HEK293 (cell line): ENCODE measurements around the gene CCR3.

Experiments
- CTCF ChIA-PET: fragments of 350-600 bp; formaldehyde crosslinking; extraction: SDS; loops from one replicate; lab custom pipeline; 2021; ENCODE audit warnings: antibody characterized with exemption; lab: Yijun Ruan, JAX
- POLR2A ChIA-PET: fragments of 300-600 bp; formaldehyde crosslinking; extraction: SDS; loops from one replicate; lab custom pipeline; 2020; ENCODE audit warnings: antibody characterized with exemption, inconsistent platforms; lab: Yijun Ruan, JAX
- H3K27ac ChIP-seq: fragments of 200-500 bp; sonication (Bioruptor generic); 2 replicates; pipeline ENCODE4 v1.5.1; 2014; ENCODE audit warnings: low read depth, low read length, control low read depth, inconsistent platforms; ENCODE audit errors: extremely low read depth
- H3K36me3 ChIP-seq, 2 experiments: fragments of 200-500 bp in 1 of 2; sonication (Bioruptor generic) in 1 of 2; 1 replicate in 1 of 2; 2 replicates in 1 of 2; pipeline ENCODE4 v1.5.1; 2014 to 2017; ENCODE audit warnings: inconsistent platforms in 2 of 2, low read length in 2 of 2; ENCODE audit not compliant: control insufficient read depth in 2 of 2, insufficient read depth in 1 of 2
- H3K4me1 ChIP-seq: fragments of 200-500 bp; sonication (Bioruptor generic); 2 replicates; pipeline ENCODE4 v1.5.1; 2014; ENCODE audit warnings: mild to moderate bottlenecking, low read length, inconsistent platforms; ENCODE audit not compliant: control insufficient read depth, insufficient read depth
- H3K4me3 ChIP-seq: 2 replicates; pipeline ENCODE4 v1.5.1; 2011; ENCODE audit warnings: low read depth, mild to moderate bottlenecking, control low read depth, low read length, moderate library complexity
- H3K9me3 ChIP-seq: fragments of 200-500 bp; sonication (Bioruptor generic); 2 replicates; pipeline ENCODE4 v1.5.1; 2014; ENCODE audit warnings: low read depth, low read length, inconsistent platforms; ENCODE audit not compliant: control insufficient read depth, insufficient read depth
- GLIS2 ChIP-seq: fragments of 450-650 bp; formaldehyde crosslinking; IDR thresholded peaks from 2 replicates; pipeline ENCODE4 v1.5.1; 2016; ENCODE audit warnings: missing biosample characterization, missing genetic modification characterization
- MYNN ChIP-seq: fragments of 450-650 bp; formaldehyde crosslinking; IDR thresholded peaks from 2 replicates; pipeline ENCODE4 v1.5.1; 2016; ENCODE audit warnings: missing biosample characterization, missing genetic modification characterization, borderline replicate concordance
- SCRT1 ChIP-seq: fragments of 450-650 bp; formaldehyde crosslinking; IDR thresholded peaks from 2 replicates; pipeline ENCODE4 v1.5.1; 2016; ENCODE audit warnings: missing biosample characterization, missing genetic modification characterization, borderline replicate concordance
- ZBTB48 ChIP-seq: fragments of 450-650 bp; formaldehyde crosslinking; IDR thresholded peaks from 2 replicates; pipeline ENCODE4 v1.5.1; 2016; ENCODE audit warnings: missing biosample characterization, missing genetic modification characterization
- ZBTB49 ChIP-seq: fragments of 450-650 bp; formaldehyde crosslinking; IDR thresholded peaks from 2 replicates; pipeline ENCODE4 v1.5.1; 2016; ENCODE audit warnings: missing biosample characterization, missing genetic modification characterization, low read depth
- ZBTB8A ChIP-seq: fragments of 450-650 bp; formaldehyde crosslinking; IDR thresholded peaks from 2 replicates; pipeline ENCODE4 v1.5.1; 2016; ENCODE audit warnings: missing biosample characterization, missing genetic modification characterization
- ZFP69B ChIP-seq: fragments of 450-650 bp; formaldehyde crosslinking; IDR thresholded peaks from 2 replicates; pipeline ENCODE4 v1.5.1; 2016; ENCODE audit warnings: missing biosample characterization, missing genetic modification characterization
- ZNF132 ChIP-seq: fragments of 450-650 bp; formaldehyde crosslinking; IDR thresholded peaks from 2 replicates; pipeline ENCODE4 v1.5.1; 2017; ENCODE audit warnings: missing biosample characterization, missing genetic modification characterization, borderline replicate concordance
- ZNF140 ChIP-seq: fragments of 450-650 bp; formaldehyde crosslinking; IDR thresholded peaks from 2 replicates; pipeline ENCODE4 v1.5.1; 2016; ENCODE audit warnings: missing biosample characterization, missing genetic modification characterization
- ZNF175 ChIP-seq: fragments of 450-650 bp; formaldehyde crosslinking; IDR thresholded peaks from 2 replicates; pipeline ENCODE4 v1.5.1; 2016; ENCODE audit warnings: missing biosample characterization, missing genetic modification characterization
- ZNF2 ChIP-seq: fragments of 450-650 bp; formaldehyde crosslinking; IDR thresholded peaks from 2 replicates; pipeline ENCODE4 v1.5.1; 2016; ENCODE audit warnings: missing biosample characterization, missing genetic modification characterization
- ZNF221 ChIP-seq: fragments of 450-650 bp; formaldehyde crosslinking; IDR thresholded peaks from 2 replicates; pipeline ENCODE4 v1.5.1; 2017; ENCODE audit warnings: missing biosample characterization, missing genetic modification characterization, borderline replicate concordance
- ZNF223 ChIP-seq: fragments of 450-650 bp; formaldehyde crosslinking; IDR thresholded peaks from 2 replicates; pipeline ENCODE4 v1.5.1; 2016; ENCODE audit warnings: missing biosample characterization, missing genetic modification characterization
- ZNF292 ChIP-seq: fragments of 450-650 bp; formaldehyde crosslinking; IDR thresholded peaks from 2 replicates; pipeline ENCODE4 v1.5.1; 2016; ENCODE audit warnings: low read depth, missing biosample characterization, missing genetic modification characterization, borderline replicate concordance
- ZNF433 ChIP-seq: fragments of 450-650 bp; formaldehyde crosslinking; IDR thresholded peaks from 2 replicates; pipeline ENCODE4 v1.5.1; 2016; ENCODE audit warnings: missing biosample characterization, missing genetic modification characterization, low read depth
- ZNF488 ChIP-seq: fragments of 450-650 bp; formaldehyde crosslinking; IDR thresholded peaks from 2 replicates; pipeline ENCODE4 v1.5.1; 2016; ENCODE audit warnings: missing biosample characterization, missing genetic modification characterization
- ZNF791 ChIP-seq: fragments of 450-650 bp; formaldehyde crosslinking; IDR thresholded peaks from 2 replicates; pipeline ENCODE4 v1.5.1; 2016; ENCODE audit warnings: missing biosample characterization, missing genetic modification characterization
- ZSCAN23 ChIP-seq: fragments of 450-650 bp; formaldehyde crosslinking; IDR thresholded peaks from 2 replicates; pipeline ENCODE4 v1.5.1; 2016; ENCODE audit warnings: missing biosample characterization, missing genetic modification characterization
- ZSCAN30 ChIP-seq: fragments of 450-650 bp; IDR thresholded peaks from 2 replicates; pipeline ENCODE4 v1.5.1; 2018; ENCODE audit warnings: missing biosample characterization, mild to moderate bottlenecking, missing genetic modification characterization, moderate library complexity
- TF ChIP-seq, protein P1 (sequence below): fragments of 450-650 bp; formaldehyde crosslinking; IDR thresholded peaks from 2 replicates; pipeline ENCODE4 v1.5.1; 2017; ENCODE audit warnings: missing biosample characterization, missing genetic modification characterization
- TF ChIP-seq, protein P2 (sequence below): fragments of 450-650 bp; IDR thresholded peaks from 2 replicates; pipeline ENCODE4 v1.5.1; 2018; ENCODE audit warnings: missing biosample characterization, missing genetic modification characterization
- TF ChIP-seq, protein P3 (sequence below): fragments of 450-650 bp; formaldehyde crosslinking; IDR thresholded peaks from 2 replicates; pipeline ENCODE4 v1.5.1; 2016; ENCODE audit warnings: missing biosample characterization, missing genetic modification characterization

The CCR3 gene

DNA sequence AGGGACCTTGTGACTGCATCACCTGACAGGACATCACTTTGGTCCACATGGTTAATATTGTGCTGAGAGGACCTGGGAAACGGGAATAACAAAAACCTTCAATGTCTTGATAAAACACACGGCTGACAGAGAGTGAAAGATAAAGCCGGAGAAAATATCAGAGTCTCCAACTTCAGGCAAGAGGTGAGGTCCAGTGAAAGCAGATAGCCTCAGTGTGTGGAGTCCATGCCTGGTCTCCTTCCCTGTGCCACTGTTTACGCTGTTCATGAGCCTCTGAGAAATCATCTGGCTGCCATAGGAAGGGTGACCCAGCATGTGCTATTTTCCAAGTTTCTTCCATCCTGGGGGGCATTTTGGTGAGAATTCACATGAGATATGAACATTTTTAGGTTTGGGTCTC is 39.8 kb downstream of the CCR3 start (continued):
- TF ChIP-seq, protein P1, sequence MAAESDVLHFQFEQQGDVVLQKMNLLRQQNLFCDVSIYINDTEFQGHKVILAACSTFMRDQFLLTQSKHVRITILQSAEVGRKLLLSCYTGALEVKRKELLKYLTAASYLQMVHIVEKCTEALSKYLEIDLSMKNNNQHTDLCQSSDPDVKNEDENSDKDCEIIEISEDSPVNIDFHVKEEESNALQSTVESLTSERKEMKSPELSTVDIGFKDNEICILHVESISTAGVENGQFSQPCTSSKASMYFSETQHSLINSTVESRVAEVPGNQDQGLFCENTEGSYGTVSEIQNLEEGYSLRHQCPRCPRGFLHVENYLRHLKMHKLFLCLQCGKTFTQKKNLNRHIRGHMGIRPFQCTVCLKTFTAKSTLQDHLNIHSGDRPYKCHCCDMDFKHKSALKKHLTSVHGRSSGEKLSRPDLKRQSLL (tag by site-specific recombination), result no peak
- TF ChIP-seq ZNF175 (no peak), ZNF791 (no peak), ZBTB8A (tag by site-specific recombination) (no peak)

- Histone ChIP-seq H3K4me1 (no peaks in the 10 kb centered on the region), H3K27ac (no peak overlapping the region), H3K4me3 (no peak overlapping the region), H3K36me3 (no peaks in the 10 kb centered on the region), H3K9me3 (no peaks in the 10 kb centered on the region)
- TF ChIP-seq, protein P2, sequence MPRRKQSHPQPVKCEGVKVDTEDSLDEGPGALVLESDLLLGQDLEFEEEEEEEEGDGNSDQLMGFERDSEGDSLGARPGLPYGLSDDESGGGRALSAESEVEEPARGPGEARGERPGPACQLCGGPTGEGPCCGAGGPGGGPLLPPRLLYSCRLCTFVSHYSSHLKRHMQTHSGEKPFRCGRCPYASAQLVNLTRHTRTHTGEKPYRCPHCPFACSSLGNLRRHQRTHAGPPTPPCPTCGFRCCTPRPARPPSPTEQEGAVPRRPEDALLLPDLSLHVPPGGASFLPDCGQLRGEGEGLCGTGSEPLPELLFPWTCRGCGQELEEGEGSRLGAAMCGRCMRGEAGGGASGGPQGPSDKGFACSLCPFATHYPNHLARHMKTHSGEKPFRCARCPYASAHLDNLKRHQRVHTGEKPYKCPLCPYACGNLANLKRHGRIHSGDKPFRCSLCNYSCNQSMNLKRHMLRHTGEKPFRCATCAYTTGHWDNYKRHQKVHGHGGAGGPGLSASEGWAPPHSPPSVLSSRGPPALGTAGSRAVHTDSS (tag by site-specific recombination), result no peak
- TF ChIP-seq SCRT1 (tag by site-specific recombination) (no peak), ZNF292 (tag by site-specific recombination) (no peak), ZBTB49 (no peak)
- CTCF ChIA-PET, result no interaction called here
- POLR2A ChIA-PET, result no interaction called here
Observed at GRCh38 chr3:46282696-46283095, 40.4 kb downstream of the CCR3 start.

- POLR2A ChIA-PET, result no interaction called here
- Histone ChIP-seq H3K36me3 (no peaks in the 10 kb centered on the region), H3K4me1 (no peaks in the 10 kb centered on the region), H3K4me3 (no peak overlapping the region), H3K9me3 (no peaks in the 10 kb centered on the region), H3K27ac (no peak overlapping the region)
- CTCF ChIA-PET, result no interaction called here
- no peak for TF ChIP-seq ZSCAN30 (tag by site-specific recombination)
- TF ChIP-seq ZBTB48 (tag by site-specific recombination), result no peak
- no peak for TF ChIP-seq MYNN (tag by site-specific recombination)
- no peak for TF ChIP-seq ZNF223 (tag by site-specific recombination)
- TF ChIP-seq ZNF791, result no peak
- TF ChIP-seq ZNF433 (tag by site-specific recombination), result no peak
- TF ChIP-seq ZSCAN23 (tag by site-specific recombination), result no peak
- no peak for TF ChIP-seq ZNF140 (tag by site-specific recombination)
- TF ChIP-seq, protein P3, sequence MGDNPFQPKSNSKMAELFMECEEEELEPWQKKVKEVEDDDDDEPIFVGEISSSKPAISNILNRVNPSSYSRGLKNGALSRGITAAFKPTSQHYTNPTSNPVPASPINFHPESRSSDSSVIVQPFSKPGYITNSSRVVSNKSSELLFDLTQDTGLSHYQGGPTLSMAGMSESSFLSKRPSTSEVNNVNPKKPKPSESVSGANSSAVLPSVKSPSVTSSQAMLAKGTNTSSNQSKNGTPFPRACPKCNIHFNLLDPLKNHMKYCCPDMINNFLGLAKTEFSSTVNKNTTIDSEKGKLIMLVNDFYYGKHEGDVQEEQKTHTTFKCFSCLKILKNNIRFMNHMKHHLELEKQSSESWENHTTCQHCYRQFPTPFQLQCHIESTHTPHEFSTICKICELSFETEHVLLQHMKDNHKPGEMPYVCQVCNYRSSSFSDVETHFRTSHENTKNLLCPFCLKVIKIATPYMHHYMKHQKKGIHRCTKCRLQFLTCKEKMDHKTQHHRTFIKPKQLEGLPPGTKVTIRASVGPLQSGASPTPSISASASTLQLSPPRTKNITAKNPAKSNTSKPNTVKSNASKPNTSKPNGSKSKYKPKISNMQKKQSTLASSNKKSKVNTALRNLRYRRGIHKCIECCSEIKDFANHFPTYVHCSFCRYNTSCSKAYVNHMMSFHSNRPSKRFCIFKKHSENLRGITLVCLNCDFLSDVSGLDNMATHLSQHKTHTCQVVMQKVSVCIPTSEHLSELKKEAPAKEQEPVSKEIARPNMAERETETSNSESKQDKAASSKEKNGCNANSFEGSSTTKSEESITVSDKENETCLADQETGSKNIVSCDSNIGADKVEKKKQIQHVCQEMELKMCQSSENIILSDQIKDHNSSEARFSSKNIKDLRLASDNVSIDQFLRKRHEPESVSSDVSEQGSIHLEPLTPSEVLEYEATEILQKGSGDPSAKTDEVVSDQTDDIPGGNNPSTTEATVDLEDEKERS (tag by site-specific recombination), result no peak
- TF ChIP-seq ZNF488 (tag by site-specific recombination), result no peak
- TF ChIP-seq GLIS2, result no peak
- no peak for TF ChIP-seq ZFP69B (tag by site-specific recombination)
- no peak for TF ChIP-seq ZNF132 (tag by site-specific recombination)
- no peak for TF ChIP-seq ZNF2
- TF ChIP-seq ZNF221, result no peak
Observed at GRCh38 chr3:46283881-46284450, 41.7 kb downstream of the CCR3 start.
